RWPE2 (cell line): Measurements from ENCODE around the gene OR10AD1.
A peak's percentile ranks its signal among the peaks of the same experiment; 100 is the strongest.

ENCODE experiments used
- ATAC-seq: fragments of 200-7000 bp; cut with Tn5 transposase; 3 replicates; pipeline ENCODE4 v1.9.1; 2021; ENCODE audit warnings: low read depth
- DNase-seq: peaks from one replicate; pipeline ENCODE4 v3.0.0-alpha.2; 2020; ENCODE audit warnings: low spot score
- H3K27ac ChIP-seq: fragments of 450-650 bp; 2 replicates; pipeline ENCODE4 v1.5.1; 2017; ENCODE audit warnings: mild to moderate bottlenecking; ENCODE audit not compliant: poor library complexity, severe bottlenecking
- H3K27me3 ChIP-seq: fragments of 250-450 bp; sonication (Bioruptor Pico); 2 replicates; pipeline ENCODE4 v1.5.1; 2021; ENCODE audit warnings: mild to moderate bottlenecking, moderate library complexity; ENCODE audit not compliant: insufficient read depth, poor library complexity, severe bottlenecking
- H3K36me3 ChIP-seq: fragments of 250-450 bp; sonication (Bioruptor Pico); 2 replicates; pipeline ENCODE4 v1.5.1; 2020; ENCODE audit warnings: low read depth, mild to moderate bottlenecking, moderate library complexity
- H3K4me1 ChIP-seq: fragments of 250-450 bp; sonication (Bioruptor Pico); 2 replicates; pipeline ENCODE4 v1.5.1; 2021; ENCODE audit warnings: mild to moderate bottlenecking, moderate library complexity; ENCODE audit not compliant: insufficient read depth, poor library complexity, severe bottlenecking
- H3K4me3 ChIP-seq: fragments of 250-450 bp; sonication (Bioruptor Pico); 2 replicates; pipeline ENCODE4 v1.5.1; 2021; ENCODE audit warnings: mild to moderate bottlenecking, moderate library complexity; ENCODE audit not compliant: severe bottlenecking
- H3K9me3 ChIP-seq: fragments of 250-450 bp; sonication (Bioruptor Pico); 2 replicates; pipeline ENCODE4 v1.5.1; 2021; ENCODE audit warnings: mild to moderate bottlenecking, moderate library complexity; ENCODE audit not compliant: severe bottlenecking
- TF ChIP-seq, protein P1 (sequence below): fragments of 450-650 bp; IDR thresholded peaks from one replicate; pipeline ENCODE4 v1.5.1; 2017; ENCODE audit warnings: mild to moderate bottlenecking, moderate library complexity; ENCODE audit not compliant: poor library complexity, severe bottlenecking

Gene OR10AD1

DNA sequence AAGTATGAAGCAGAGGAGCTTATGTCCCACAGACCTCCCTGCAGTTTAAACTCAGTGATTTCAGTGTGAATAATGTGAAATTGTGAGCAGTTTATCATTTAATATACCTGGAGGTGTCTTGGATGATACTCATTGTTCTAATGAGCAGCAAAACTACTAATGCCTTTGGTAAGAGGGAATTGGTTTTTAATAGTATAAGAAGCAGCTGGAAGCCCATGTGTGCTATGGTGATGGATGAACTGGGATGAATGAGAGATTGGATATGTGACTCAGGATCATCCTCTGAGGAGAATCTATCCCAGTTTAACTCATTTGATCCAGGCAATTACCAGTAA, 26.7 kb downstream of the OR10AD1 start:
- no peak overlapping the region for H3K27ac ChIP-seq

DNA sequence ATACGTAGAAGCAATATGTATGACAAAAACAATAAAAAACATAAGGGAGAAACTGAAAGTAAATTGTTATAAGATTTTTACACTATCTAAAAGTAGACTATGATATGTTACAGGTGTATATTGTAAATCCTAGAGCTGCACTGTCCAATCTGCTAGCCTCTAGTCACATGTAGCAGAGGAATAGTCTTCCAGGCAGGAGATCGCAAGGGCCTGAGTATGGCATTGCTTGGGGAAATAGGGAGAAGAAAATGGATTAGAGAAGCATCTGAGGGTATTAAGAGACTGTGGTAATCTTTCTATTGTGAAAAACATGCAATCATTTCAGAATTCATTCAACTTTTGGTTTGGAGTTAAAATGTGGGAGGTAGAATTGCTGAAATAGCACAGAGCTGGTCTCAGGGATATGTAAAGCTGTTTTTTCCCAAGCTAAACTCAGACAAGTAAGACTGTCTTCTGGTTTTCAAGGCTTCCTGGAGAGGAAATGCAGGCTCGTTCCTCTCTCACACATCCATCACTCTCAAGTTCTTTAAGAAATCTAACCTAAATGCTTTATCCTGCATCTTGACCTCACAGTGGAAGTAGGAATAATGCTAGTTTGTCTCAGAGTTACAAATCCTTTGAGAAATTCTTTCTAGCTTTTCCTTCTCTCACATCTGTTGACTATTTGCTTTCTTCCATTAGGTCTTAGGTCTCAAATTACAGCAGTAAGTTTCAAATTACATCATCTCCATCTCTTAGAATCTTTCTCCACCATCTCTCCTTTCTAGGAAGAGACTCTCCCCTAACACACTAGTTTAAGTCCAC, 27.3 kb downstream of the OR10AD1 start:
- DNase-seq (no peak), ATAC-seq (no peak)
- H3K4me3 ChIP-seq = no peak overlapping the region
- H3K36me3 ChIP-seq = no peaks in the 10 kb centered on the region
- peaks cover 17% of the 10 kb centered on the region for H3K27me3 ChIP-seq
- no peaks in the 10 kb centered on the region for H3K9me3 ChIP-seq
- no peak overlapping the region for H3K27ac ChIP-seq
- TF ChIP-seq, protein P1, sequence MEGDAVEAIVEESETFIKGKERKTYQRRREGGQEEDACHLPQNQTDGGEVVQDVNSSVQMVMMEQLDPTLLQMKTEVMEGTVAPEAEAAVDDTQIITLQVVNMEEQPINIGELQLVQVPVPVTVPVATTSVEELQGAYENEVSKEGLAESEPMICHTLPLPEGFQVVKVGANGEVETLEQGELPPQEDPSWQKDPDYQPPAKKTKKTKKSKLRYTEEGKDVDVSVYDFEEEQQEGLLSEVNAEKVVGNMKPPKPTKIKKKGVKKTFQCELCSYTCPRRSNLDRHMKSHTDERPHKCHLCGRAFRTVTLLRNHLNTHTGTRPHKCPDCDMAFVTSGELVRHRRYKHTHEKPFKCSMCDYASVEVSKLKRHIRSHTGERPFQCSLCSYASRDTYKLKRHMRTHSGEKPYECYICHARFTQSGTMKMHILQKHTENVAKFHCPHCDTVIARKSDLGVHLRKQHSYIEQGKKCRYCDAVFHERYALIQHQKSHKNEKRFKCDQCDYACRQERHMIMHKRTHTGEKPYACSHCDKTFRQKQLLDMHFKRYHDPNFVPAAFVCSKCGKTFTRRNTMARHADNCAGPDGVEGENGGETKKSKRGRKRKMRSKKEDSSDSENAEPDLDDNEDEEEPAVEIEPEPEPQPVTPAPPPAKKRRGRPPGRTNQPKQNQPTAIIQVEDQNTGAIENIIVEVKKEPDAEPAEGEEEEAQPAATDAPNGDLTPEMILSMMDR = no peak
- no peaks in the 10 kb centered on the region for H3K4me1 ChIP-seq

More for the DNA sequence above, 26.7 kb downstream of the OR10AD1 start:
- no peaks in the 10 kb centered on the region for H3K9me3 ChIP-seq
- DNase-seq (no peak), ATAC-seq (no peak)
- TF ChIP-seq, protein P1 = no peak
- H3K27me3 ChIP-seq = peaks cover 22% of the 10 kb centered on the region
- H3K4me1 ChIP-seq = no peaks in the 10 kb centered on the region
- H3K4me3 ChIP-seq = no peak overlapping the region
- H3K36me3 ChIP-seq = no peaks in the 10 kb centered on the region

DNA sequence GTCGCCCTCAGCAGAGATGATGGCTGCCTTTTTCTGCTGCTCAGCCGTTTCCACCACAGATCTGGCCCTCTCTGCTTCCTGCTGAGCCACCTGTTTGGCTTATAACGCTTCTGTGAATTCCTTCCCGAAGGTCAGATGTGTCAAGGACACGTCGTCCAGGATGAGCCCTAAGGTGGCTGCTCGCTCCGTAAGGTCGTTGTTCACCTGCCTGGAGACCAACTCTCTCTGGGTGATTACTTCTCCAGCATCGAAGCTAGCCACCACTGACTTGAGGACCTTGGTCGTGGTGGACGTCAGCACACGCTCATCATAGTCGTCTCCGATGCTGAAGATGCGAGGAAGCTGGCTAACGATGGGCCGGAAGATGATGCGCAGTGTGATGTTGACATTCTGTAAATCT, 34.1 kb downstream of the OR10AD1 start:
- ATAC-seq (no peak), DNase-seq (no peak)
- TF ChIP-seq, protein P1 = no peak
- Histone ChIP-seq H3K4me1 (no peaks in the 10 kb centered on the region), H3K27ac (no peak overlapping the region), H3K36me3 (no peaks in the 10 kb centered on the region), H3K9me3 (no peaks in the 10 kb centered on the region), H3K4me3 (no peak overlapping the region), H3K27me3 (no peaks in the 10 kb centered on the region)

DNA sequence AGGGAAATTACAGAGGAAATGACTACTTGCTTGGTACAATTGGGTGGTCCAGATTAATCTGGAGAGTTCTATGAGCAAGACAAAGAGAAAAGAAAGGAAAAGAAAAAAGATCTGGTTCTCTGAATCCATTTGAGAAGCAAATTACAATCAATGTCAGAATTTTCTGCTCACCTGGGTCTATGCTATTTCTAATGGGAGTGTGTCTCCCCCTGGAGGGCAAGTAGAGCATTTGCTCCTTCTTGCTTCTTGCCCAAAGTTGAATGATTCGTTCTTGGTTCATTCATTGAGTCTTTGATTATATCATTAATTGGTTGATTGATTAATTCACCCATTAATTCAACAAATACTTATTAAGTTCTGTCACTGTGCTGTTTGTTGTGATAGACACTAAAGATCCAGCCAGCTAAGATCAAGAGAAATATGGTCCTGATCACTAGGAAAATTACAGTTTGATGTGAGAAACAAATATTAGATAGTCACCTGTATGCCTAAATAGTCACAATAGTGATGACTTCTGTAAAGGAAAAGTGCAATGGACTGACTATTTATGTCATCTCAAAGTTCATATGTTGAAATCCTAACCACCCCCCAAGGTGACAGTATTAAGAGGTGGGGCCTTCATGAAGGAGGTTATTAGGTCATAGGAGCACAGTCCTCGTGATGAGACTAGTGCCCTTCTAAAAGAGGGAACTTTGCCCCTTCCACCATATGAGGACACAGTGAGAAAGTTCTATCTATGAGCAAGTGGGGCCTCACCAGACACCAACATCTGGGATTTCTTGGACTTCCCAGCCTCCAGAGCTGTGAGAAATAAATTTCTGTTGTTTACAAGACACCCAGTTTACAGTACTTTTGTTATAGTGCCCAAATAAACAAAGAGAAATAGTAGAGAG, 37.8 kb downstream of the OR10AD1 start:
- no peaks in the 10 kb centered on the region for H3K4me1 ChIP-seq
- no peak for ATAC-seq
- TF ChIP-seq, protein P1 = peak; percentile 94
- no peaks in the 10 kb centered on the region for H3K9me3 ChIP-seq
- DNase-seq = no peak
- no peaks in the 10 kb centered on the region for H3K27me3 ChIP-seq
- no peaks in the 10 kb centered on the region for H3K36me3 ChIP-seq
- H3K4me3 ChIP-seq = no peak overlapping the region
- H3K27ac ChIP-seq = no peak overlapping the region

DNA sequence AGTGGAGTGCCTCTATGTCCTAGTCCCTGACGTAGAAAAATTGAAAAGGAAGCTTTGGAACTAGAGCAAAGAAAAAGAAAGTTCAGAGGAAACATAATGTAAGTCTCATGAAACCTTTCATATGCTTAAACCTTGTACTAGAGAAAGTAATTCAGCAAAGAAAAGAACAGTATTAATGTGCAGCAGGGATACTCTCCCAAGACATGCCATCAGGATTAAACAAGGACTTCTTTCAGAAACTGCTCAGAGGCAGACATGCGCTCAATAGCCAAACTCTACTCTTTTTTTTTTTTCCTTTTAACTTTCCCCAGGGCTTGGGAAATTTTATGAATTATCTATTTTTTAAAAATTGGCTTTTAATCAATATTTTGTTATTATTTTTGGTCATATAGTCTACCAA, 38.6 kb downstream of the OR10AD1 start:
- H3K27ac ChIP-seq = no peak overlapping the region
- DNase-seq (no peak), ATAC-seq (no peak)
- H3K36me3 ChIP-seq = no peaks in the 10 kb centered on the region
- no peaks in the 10 kb centered on the region for H3K9me3 ChIP-seq
- no peaks in the 10 kb centered on the region for H3K4me1 ChIP-seq
- H3K27me3 ChIP-seq = no peaks in the 10 kb centered on the region
- TF ChIP-seq, protein P1 = no peak
- no peak overlapping the region for H3K4me3 ChIP-seq
